Keratinocyte (primary cell): ENCODE results near the gene PLCXD1. TPM values are rescaled to one million over a fixed set of nuclear protein-coding genes. Genes with fewer than 3 reads are reported as not detected.

Source experiments
- DNase-seq: peaks from one replicate; pipeline ENCODE4 v3.0.0-alpha.2; 2011; ENCODE audit warnings: low read depth, missing footprints, low spot score
- FAIRE-seq: peaks from 2 replicates; lab custom pipeline; 2011; peaks lifted over from hg19 to GRCh38; lab: Jason Lieb, UNC
- H2AFZ ChIP-seq: 2 replicates; pipeline ENCODE4 v1.6.0; 2012; ENCODE audit warnings: low read length, control low read depth, inconsistent platforms; ENCODE audit not compliant: control insufficient read depth
- H3K27ac ChIP-seq: 2 replicates; pipeline ENCODE4 v1.5.1; 2011; ENCODE audit warnings: low read length; ENCODE audit not compliant: control insufficient read depth, insufficient read depth
- H3K27me3 ChIP-seq: 3 replicates; pipeline ENCODE4 v1.6.0; 2011; ENCODE audit warnings: low read length; ENCODE audit not compliant: control insufficient read depth, insufficient read depth; ENCODE audit errors: extremely low read depth
- H3K36me3 ChIP-seq, 2 experiments: 2 replicates in 1 of 2; 3 replicates in 1 of 2; pipeline ENCODE4 v1.5.1; 2011; ENCODE audit warnings: low read length in 2 of 2, mild to moderate bottlenecking in 1 of 2; ENCODE audit not compliant: control insufficient read depth in 2 of 2, insufficient read depth in 2 of 2; ENCODE audit errors: extremely low read depth in 1 of 2
- H3K4me1 ChIP-seq: 3 replicates; pipeline ENCODE4 v1.5.1; 2011; ENCODE audit warnings: low read length; ENCODE audit not compliant: control insufficient read depth, insufficient read depth; ENCODE audit errors: extremely low read depth
- H3K4me2 ChIP-seq: 3 replicates; pipeline ENCODE4 v1.6.0; 2011; ENCODE audit warnings: low read depth, low read length; ENCODE audit not compliant: control insufficient read depth, insufficient read depth; ENCODE audit errors: extremely low read depth
- H3K4me3 ChIP-seq, 3 experiments: fragments of 200-600 bp in 1 of 3; sonication (generic) in 1 of 3; 2 replicates in 2 of 3; 3 replicates in 1 of 3; pipeline ENCODE4 v1.5.1; 2011 to 2016; ENCODE audit warnings: low read length in 3 of 3, mild to moderate bottlenecking in 3 of 3, control low read depth in 2 of 3, inconsistent platforms in 1 of 3, low read depth in 1 of 3, mixed read lengths in 1 of 3, mixed run types in 1 of 3, moderate library complexity in 1 of 3; ENCODE audit not compliant: control insufficient read depth in 2 of 3, insufficient read depth in 2 of 3; ENCODE audit errors: extremely low read depth in 1 of 3
- H3K79me2 ChIP-seq: 2 replicates; pipeline ENCODE4 v1.6.0; 2012; ENCODE audit warnings: low read length; ENCODE audit not compliant: control insufficient read depth, insufficient read depth
- H3K9ac ChIP-seq: 3 replicates; pipeline ENCODE4 v1.6.0; 2011; ENCODE audit warnings: low read length; ENCODE audit not compliant: control insufficient read depth, insufficient read depth; ENCODE audit errors: extremely low read depth
- H3K9me1 ChIP-seq: 3 replicates; pipeline ENCODE4 v1.6.0; 2011; ENCODE audit warnings: low read length; ENCODE audit not compliant: control insufficient read depth, insufficient read depth; ENCODE audit errors: extremely low read depth
- H3K9me3 ChIP-seq: 2 replicates; pipeline ENCODE4 v1.5.1; 2012; ENCODE audit warnings: low read depth, low read length; ENCODE audit not compliant: control insufficient read depth
- H4K20me1 ChIP-seq: 3 replicates; pipeline ENCODE4 v1.6.0; 2011; ENCODE audit warnings: low read length; ENCODE audit not compliant: control insufficient read depth, insufficient read depth; ENCODE audit errors: extremely low read depth
- CTCF ChIP-seq, 3 experiments: IDR thresholded peaks in 1 of 3; conservative IDR thresholded peaks in 1 of 3; optimal IDR thresholded peaks in 1 of 3; 2 replicates in 2 of 3; 3 replicates in 1 of 3; pipeline versions ENCODE3 to v1.5.1; 2011; ENCODE audit warnings: low read length in 3 of 3, mild to moderate bottlenecking in 3 of 3, moderate library complexity in 2 of 3, control low read depth in 1 of 3, inconsistent platforms in 1 of 3; ENCODE audit not compliant: insufficient read depth in 2 of 3; ENCODE audit errors: extremely low read depth in 1 of 3
- EZH2 ChIP-seq: IDR thresholded peaks from one replicate; pipeline ENCODE4 v1.6.1; 2012; ENCODE audit warnings: inconsistent platforms, mild to moderate bottlenecking, low read length, moderate library complexity
- dilution Hi-C: fragments of 300-500 bp; cut with MboI; formaldehyde crosslinking; loops from one replicate; pipeline ENCODE4 v1.7.0; 2020; ENCODE audit warnings: low sequenced_read_pairs; ENCODE audit not compliant: extremely low pct_ligation_motif_present
- polyA plus RNA-seq, 5 experiments: library from polyadenylated mRNA; depleted of rRNA in 3 of 5; stranded (reverse) in 3 of 5; stranded (forward) in 1 of 5; unstranded in 1 of 5; fragments of >200 nt; gene quantifications; 1 replicate in 1 of 5; 2 replicates in 3 of 5; 3 replicates in 1 of 5; pipeline versions ENCODE4 v1.2.1 to v1.2.3, GENCODE V29; 2011 to 2012; ENCODE audit warnings: missing spikeins in 2 of 5, low read depth in 1 of 5, low replicate concordance in 1 of 5

PLCXD1 gene
- polyA plus RNA-seq, 1 donor (not counting 4 experiments of a cell fraction or from before 2014, with no cell fraction given): 6.3 TPM

GRCh38 chrX:314781-315595 is 33.8 kb downstream of the PLCXD1 start:
- Histone ChIP-seq H3K27ac (no peak overlapping the region), H3K36me3 (peaks cover 16 to 31% of the 10 kb centered on the region in 2 experiments), H3K79me2 (peaks cover 21% of the 10 kb centered on the region), H3K9me3 (no peaks in the 10 kb centered on the region), H4K20me1 (no peaks in the 10 kb centered on the region), H2AFZ (no peak overlapping the region), H3K9me1 (no peaks in the 10 kb centered on the region), H3K4me1 (no peaks in the 10 kb centered on the region), H3K4me2 (no peak overlapping the region), H3K9ac (no peak overlapping the region), H3K4me3 (no peak overlapping the region), H3K27me3 (no peaks in the 10 kb centered on the region)
- FAIRE-seq (no peak), DNase-seq (no peak)
- dilution Hi-C loops: no loop called here
- TF ChIP-seq EZH2: no peak
- no peak for TF ChIP-seq CTCF (optimal IDR thresholded peaks at IDR 0.05 in 1 of 3, IDR thresholded peaks at IDR 0.05 in 1 of 3, conservative IDR thresholded peaks at IDR 0.05 in 1 of 3; ENCODE audit: extremely low read depth in 1 of 3, insufficient read depth in 2 of 3, low read length in 3 of 3)

GRCh38 chrX:316351-317325 is 35.5 kb downstream of the PLCXD1 start:
- Histone ChIP-seq H3K4me3 (no peak overlapping the region), H3K4me1 (peaks cover 5% of the 10 kb centered on the region), H3K9ac (no peak overlapping the region), H2AFZ (no peak overlapping the region), H3K9me3 (no peaks in the 10 kb centered on the region), H3K27me3 (no peaks in the 10 kb centered on the region), H4K20me1 (no peaks in the 10 kb centered on the region), H3K79me2 (peaks cover 29% of the 10 kb centered on the region), H3K9me1 (no peaks in the 10 kb centered on the region), H3K4me2 (no peak overlapping the region), H3K36me3 (peaks cover 11 to 24% of the 10 kb centered on the region in 2 experiments), H3K27ac (no peak overlapping the region)
- TF ChIP-seq CTCF (optimal IDR thresholded peaks at IDR 0.05 in 1 of 3, IDR thresholded peaks at IDR 0.05 in 1 of 3, conservative IDR thresholded peaks at IDR 0.05 in 1 of 3; ENCODE audit: extremely low read depth in 1 of 3, insufficient read depth in 2 of 3, low read length in 3 of 3): no peak
- no peak for TF ChIP-seq EZH2
- FAIRE-seq: no peak
- dilution Hi-C loops: no loop called here
- DNase-seq: no peak
